IPS-18c (cell line): ENCODE results near the gene ACSF2.
"Not testable (repeated sequence)": the region's sequence is repeated elsewhere in the genome, so short reads cannot be mapped to it uniquely, and the experiment has no call there.

ENCODE experiments used
- H3K4me3 ChIP-seq: 2 replicates; pipeline ENCODE4 v1.7.0; 2013; ENCODE audit warnings: low read depth, mild to moderate bottlenecking, low read length, moderate library complexity; ENCODE audit not compliant: insufficient read depth
- H3K9me3 ChIP-seq: one replicate; pipeline ENCODE4 v1.6.1; 2013; ENCODE audit warnings: mild to moderate bottlenecking, low read length, moderate library complexity; ENCODE audit not compliant: control insufficient read depth, insufficient read depth

The ACSF2 gene

DNA sequence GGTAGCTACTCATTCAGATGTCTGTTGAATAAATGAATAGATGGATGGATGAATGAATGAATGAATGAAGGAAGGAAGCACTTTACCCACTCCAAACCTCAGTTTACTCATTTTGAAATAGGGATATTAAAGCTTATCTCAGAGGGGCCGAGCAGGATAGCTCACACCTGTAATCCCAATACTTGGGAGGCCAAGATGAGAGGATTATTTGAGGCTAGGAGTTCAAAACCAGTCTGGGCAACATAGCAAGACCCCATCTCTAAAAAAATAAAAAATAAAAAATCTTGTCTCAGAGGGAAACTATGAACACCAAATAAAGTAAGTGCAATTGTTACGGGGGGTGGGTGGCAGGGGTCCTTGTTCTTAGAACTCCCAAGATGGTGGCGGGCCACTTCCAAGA is 27.3 kb upstream of the ACSF2 start:
- not testable (repeated sequence) for H3K4me3 ChIP-seq, H3K9me3 ChIP-seq

DNA sequence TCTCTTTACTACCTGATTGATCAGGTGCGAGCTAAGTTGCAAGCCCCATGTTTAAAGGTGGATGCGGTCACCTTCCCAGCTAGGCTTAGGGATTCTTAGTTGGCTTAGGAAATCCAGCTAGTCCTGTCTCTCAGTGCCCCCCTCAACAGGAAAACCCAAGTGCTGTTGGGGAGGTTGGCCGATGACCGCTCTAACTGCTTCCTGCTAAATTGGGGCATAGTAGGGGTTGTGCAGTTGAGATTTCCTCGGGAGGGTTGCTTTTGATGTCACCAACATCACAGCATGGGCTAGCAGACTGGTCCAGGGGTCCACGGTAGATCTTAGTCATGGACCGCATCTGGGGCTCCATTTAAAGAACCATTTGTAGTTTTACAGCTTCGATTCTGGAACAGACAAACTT is 26.4 kb upstream of the ACSF2 start:
- H3K4me3 ChIP-seq, H3K9me3 ChIP-seq: not testable (repeated sequence)

DNA sequence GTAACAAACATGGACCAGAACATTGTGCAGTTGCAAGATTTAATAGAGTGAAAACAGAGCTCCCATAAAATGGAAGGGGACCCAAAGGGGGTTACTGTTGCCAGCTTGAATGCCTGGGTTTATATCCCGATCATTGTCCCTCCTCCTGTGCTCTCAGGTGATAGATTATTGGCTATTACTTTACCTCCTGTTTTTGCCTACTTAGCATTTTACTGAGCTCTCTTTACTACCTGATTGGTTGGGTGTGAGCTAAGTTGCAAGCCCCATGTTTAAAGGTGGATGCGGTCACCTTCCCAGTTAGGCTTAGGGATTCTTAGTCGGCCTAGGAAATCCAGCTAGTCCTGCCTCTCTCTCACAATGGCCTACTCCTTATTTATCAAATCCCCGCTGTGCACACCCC is 20.7 kb upstream of the ACSF2 start:
- H3K4me3 ChIP-seq, H3K9me3 ChIP-seq: not testable (repeated sequence)

DNA sequence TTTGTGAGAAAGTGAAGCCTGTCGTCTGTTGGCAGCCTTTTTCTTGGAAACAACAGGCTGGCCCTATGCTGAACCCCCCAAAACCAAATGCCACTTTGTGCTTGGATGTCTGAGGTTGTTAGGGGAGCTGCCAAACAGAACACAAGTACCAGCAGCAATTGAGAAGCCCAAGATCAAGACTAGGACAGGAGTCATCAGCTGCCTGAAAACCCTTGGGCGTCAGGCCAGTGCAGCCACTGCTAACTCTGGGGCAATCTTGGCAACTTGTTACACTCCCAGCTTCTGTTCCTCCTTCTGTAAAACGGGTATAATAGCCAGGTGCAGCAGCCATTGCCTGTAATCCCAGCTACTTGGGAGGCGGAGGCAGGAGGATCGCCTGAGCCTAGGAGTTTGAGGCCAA is 19.4 kb upstream of the ACSF2 start:
- H3K9me3 ChIP-seq = no peaks in the 10 kb centered on the region
- no peak overlapping the region for H3K4me3 ChIP-seq

DNA sequence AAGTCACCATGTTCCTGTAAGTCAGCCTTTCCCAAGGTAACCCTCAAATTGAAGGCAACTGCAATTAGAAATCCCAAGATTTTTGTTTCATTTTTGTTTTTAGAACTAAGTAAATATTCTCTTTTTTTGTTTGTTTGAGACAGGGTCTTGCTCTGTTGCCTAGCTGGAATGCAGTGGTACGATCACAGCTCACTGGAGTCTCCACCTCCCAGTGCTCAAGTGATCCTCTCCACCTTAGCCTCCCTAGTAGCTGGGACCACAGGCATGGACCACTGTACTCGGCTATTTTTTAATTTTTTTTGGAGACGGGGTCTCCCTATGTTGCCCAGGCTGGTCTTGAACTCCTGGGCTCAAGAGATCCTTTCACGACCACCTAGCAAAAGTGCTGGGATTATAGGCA is 18.1 kb upstream of the ACSF2 start:
- H3K4me3 ChIP-seq = no peak overlapping the region; the same call in 1 of the 2 replicates
- H3K9me3 ChIP-seq = peaks cover 3% of the 10 kb centered on the region

DNA sequence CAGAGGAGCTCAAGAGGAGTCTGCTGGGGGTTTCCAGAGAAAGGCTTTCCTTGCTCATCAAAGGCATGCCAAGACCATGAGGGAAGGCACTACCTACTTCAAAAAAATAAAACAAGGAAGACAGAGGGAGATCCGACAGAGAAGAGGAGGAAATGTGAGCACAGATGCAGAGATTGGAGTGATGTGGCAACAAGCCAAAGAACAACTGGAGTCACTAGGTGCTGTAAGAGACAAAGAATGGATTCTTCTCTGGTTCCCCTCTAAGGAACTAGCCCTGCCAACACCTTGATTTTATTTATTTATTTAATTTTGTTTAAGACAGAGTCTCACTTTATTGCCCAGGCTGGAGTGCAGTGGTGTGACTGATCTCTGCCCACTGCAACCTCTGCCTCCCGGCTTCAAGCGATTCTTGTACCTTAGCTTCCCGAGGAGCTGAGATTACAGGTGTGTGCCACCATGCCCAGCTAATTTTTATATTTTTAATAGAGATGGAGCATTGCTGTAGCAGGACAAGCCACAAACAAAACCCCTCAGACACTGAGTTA is 13.8 kb upstream of the ACSF2 start:
- H3K9me3 ChIP-seq = peaks cover 3% of the 10 kb centered on the region

DNA sequence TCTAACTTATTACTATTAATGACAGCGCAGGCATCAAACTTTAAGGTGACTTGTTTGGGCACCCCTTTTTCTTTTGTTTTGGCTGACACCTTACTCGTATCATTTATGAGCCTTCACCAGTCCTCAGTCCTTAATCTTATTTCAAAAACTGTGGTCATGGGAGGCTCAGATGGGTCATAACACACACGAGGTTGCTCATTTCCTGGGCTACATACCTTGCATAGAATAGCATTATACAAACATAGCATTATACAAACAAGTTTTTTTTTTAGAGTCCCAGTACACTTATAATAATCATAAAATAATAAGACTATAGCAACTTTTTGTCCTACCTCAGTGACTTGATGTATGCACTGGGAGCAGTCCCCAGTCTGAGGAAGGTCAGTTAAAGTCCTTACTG is 11.2 kb upstream of the ACSF2 start:
- H3K9me3 ChIP-seq = peaks cover 6% of the 10 kb centered on the region
- no peak overlapping the region for H3K4me3 ChIP-seq

More for the DNA sequence above, 13.8 kb upstream of the ACSF2 start:
- no peak overlapping the region for H3K4me3 ChIP-seq

DNA sequence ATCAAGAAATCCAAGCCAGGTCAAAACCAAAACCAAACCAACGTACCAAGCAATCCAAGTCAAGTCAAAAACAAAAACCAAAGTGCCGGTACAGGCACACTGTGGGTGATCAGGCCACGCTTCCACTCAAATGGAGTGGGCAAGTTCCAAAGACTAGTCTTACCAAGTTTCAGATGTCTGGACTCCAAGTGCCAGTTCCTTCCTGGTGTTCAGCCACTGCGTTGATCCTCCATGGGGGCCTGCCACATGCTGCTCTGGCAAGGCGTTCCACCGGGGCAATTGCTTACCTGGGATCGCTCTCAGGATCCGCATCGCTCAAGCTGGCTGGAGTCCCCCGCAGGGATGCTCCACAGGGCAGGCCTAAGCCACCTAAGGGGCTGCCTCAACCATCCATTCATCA is 6.4 kb upstream of the ACSF2 start:
- not testable (repeated sequence) for H3K9me3 ChIP-seq, H3K4me3 ChIP-seq

DNA sequence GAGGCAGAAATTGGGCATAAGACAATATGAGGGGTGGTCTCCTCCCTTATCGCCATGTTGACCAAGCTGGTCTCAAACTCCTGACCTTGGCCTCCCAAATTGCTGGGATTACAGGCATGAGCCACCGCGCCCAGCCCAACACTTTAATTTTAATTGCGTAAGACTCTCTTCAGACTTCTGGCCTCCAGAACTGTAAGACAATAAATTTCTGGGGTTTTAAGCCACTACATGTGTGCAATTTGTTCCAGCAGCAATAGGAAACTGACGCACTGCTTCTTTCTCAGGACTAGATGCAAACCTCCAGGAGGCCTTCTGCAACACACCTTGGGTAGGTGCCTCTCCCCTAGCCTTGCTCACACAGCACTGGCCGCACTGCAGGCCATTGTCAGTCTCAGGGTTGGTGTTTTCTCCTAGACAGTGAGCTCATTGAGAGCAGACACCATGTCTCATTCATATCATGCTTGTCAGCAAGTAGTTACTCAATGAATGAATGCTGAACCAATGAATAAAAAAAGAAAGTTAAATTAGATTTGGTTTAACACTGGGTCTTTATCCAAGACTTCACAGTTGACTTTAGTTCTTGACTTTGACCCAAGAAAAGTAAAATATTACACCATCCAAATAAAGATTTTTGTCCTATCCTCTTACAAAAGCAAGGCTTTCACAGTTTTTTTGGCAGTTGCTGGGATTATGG is 5.5 kb upstream of the ACSF2 start:
- Histone ChIP-seq H3K4me3 (no peak overlapping the region), H3K9me3 (peaks cover 4% of the 10 kb centered on the region)

DNA sequence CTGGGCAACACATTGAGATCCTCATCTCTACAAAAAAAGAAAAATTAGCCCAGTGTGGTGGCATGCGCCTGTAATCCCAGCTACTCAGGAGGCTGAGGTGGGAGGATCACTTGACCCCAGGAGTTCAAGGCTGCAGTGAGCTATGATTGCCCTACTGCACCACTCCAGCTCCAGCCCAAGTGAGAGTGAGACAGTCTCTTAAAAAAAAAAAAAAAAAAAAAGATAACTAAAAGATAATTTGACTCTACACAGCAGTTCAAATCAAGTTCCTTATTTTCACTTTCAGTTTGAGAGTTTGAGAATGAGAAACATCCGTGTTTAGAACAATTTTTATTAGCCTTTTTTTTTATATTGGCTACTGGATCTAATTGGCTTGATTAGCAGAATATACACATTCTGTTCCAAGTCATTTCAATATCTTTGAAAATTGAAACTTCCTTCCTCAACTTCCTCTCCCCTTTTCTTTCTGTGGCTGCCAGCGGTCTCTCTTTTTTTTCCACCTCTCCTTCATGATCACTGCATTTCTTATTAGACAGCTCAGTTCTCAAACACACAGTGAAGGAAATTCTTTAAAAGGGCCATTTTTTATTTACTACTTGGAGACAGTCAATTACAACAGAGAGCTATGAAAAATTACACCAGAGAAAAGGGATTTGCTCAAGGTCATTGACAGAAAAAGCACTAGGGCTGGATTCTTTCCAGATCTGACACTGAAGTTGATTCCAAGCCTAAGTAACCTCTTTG is 4.5 kb upstream of the ACSF2 start:
- no peak overlapping the region for H3K4me3 ChIP-seq

DNA sequence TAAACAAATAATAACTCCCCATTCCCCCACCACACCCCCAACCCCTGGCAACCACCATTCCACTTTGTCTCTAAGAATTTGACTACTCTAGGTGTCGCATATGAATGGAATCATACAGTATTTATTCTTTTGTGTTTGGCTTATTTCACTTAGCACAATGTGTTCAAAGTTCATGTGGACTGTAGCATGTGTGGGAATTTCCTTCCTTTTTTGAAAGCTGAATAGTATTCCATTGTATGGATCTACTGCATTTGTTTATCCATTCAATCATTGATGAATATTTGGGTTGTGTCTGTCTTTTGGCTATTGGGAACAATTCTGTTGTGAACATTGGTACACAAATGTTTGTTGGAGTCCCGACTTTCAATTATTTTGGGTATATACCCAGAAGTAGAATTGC is 3.3 kb upstream of the ACSF2 start:
- peaks cover 6% of the 10 kb centered on the region for H3K9me3 ChIP-seq
- no peak overlapping the region for H3K4me3 ChIP-seq

More for the DNA sequence above, 4.5 kb upstream of the ACSF2 start:
- H3K9me3 ChIP-seq = peaks cover 6% of the 10 kb centered on the region

DNA sequence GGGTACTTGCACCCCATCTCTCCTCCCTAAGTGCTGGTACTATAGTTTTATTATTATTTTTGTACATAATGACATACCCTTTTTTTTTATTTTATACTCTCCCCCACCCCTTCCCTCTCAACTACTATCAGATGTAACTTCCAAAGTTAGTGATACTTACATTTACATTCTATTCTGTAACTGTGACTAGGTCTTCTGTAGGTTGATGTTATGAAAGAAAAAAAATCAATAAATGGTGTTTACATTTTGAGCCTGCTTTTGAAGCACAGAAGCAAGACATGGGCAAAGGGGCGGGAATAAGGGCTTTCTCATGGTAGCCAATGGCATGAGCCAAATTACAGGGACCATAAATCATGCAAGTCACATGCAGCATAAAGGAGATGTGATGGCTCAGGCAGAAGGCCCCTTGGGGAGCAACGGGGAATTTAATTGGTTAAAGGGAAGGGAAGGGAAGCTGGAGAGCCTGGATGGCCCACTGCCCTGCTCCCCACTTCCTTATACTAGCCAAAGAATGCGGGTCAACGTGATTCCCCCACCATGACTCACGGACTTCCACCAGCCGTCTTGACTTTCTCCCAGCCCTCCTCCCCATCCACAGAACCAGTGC is 2.4 kb upstream of the ACSF2 start:
- Histone ChIP-seq H3K4me3 (no peak overlapping the region), H3K9me3 (peaks cover 6% of the 10 kb centered on the region)

DNA sequence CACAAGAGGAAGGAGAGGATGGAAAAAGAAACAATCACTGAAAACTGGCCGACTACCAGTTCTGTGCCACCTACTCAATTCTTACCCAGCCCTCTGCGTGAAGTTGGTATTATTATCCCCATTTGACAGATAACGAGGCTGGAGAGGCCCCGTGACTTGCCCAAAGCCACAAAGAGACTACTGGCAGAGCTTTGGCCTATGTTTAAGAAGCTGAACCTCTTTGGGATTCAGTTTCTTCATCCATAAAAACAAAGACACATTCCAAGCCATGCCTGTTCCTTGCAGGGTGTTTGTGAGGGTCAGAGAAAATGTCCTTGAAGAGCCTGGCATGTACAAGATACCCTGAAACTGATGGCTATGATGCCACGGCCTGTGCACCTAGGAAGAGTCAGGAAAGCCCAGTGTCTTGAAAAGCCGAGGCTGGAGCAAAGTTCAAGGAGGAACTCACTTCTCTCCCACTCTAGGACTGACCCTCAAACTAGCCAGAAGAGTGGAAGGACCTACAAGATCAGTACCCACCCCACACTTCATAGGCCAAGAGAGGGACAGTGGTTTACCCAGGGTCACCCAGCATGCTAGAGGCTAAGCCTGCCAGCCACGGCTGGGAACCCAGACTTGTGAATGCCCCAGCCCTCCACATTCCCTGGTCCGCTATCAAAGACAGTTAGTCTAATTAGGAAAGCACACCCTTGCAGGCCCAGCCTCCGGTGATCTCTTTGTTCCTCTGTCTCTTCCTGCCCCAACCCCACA is 1.6 kb upstream of the ACSF2 start:
- Histone ChIP-seq H3K4me3 (no peak overlapping the region), H3K9me3 (peaks cover 3% of the 10 kb centered on the region)

DNA sequence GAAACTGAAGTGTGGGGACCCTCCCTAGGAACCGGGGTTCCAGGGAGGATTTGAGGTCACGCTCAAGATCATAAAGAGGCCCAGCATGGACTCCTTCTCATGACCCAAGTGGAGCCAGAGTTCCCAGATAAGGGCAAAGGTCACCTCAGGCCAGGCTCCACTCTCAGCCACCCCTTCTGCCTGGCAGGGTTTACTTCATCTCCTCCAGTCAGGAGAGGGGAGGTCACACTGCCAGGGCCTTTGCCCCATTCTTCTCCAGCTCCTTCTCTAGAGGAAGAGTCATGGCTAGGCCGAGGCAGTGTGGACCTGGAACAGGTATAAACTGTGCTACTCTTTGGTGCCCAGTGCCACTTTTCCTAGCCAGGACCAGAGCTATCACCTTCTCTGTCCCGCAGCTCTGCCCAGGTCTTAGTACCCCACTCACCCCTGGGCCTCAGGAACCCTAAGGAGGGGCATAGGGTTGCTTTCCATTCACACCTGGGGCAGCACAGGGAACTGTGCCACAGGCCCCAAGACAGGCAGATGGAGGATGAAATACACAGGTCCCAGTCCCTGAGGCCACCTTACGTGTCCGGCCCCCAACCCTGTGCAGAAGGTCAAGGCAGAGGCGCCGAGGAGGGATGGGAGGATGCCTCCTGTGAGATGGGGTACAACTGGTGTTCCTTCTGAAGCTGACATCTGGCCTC is 879 bp upstream of the ACSF2 start:
- H3K9me3 ChIP-seq = peaks cover 2% of the 10 kb centered on the region
- H3K4me3 ChIP-seq = peak overlapping the region; percentile 62

DNA sequence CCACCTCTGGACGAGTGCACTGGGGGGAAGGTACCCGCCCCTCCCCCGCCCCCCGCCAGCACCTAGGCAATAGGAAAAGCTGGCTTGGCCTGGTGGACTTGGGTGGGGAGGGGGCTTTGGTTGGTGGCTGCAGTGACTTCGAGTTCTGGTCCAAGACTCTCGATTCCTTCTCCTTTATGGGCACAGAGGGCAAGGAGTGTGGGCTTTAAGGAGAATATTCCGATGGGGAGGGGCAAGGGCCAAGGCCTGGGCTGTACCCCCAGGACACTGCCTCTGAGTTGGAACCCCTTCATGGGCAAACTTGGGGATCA is 409 bp downstream of the ACSF2 start:
- H3K4me3 ChIP-seq = peak overlapping the region; percentile 62
- H3K9me3 ChIP-seq = peaks cover 2% of the 10 kb centered on the region

DNA sequence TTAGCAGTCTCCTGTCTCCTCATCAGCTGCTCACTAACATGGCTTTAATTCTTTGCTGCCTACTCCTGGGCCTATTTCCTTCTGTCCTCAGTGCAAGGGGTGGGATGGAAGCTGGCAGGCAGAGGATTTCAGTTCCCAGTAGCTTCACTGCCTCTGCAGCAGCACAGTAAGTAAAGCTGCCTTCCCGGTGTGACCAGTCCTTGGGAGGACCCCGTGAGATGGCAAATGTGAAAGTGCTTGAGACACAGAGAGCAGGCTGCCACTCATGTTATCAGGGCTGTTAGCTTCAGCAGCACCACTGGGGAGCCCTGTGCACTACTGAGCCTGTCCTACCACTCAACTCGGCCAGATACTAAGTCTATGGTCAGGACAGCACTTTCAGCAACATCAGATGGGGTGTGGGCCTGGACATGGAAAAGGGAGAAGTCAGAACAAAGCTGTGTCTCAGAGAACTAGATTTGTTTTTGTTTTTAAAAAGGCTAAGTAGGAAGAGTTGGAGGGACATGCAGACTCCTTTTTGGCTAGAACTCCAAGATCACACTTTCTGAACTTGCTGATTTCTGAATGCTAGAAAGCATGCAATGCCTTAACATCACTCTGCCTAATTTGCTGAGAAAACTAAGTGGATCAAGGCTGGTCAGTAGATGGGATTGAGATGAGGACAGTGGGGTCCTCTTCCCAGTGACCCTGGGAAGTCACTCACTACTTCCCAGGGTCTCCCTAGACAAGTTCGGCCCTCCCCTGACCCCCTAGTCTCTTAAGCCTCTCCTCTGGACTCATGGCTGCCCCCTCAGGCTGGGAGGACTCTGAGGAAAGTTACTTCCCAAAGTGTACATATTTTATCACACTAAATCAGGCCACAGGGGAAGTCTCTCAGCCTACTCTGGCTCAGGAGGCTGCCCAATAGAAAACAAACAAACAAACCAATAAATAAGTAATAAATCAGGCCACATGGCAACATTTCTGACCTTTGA is 1.1 kb downstream of the ACSF2 start:
- Histone ChIP-seq H3K9me3 (peaks cover 2% of the 10 kb centered on the region), H3K4me3 (peak overlapping the region; percentile 62)
